ENCODE results near the gene PSME4. TPM values are rescaled to one million over a fixed set of nuclear protein-coding genes. Genes with fewer than 3 reads are reported as not detected.

Gene PSME4
- total and polyA plus RNA-seq, 2 of the 13 experiments (the other 11 are each of a cell fraction or from before 2014, with no cell fraction given): 52.1 to 77.8 TPM

DNA sequence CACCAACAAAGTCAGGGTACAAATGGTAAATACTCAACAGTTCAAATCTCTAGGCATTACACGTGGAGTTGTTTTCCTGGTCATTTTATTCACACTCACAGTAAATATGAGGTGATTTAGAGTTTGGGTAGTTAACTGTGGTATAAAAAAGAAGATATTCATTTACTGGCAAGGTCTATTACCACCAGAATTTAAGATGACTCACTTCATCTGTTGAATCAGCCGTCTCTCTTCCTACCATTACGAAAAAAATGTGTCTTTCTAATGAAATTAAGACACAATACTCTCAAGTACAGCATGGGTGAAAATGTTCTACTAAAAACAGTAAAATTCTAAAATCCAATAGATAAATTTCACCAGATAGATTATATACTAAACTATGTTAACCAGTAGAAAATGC, 90.0 kb downstream of the PSME4 start:
- intact Hi-C loops (cut with micrococcal nuclease; ENCODE audit: unreplicated experiment): no loop called here
- no TSS peak for BruUV-seq (replicated peaks)
- Histone ChIP-seq H3K4me3 (replicated peaks in 1 of 3; ENCODE audit: insufficient read depth in 1 of 3, low read depth in 2 of 3, low read length in 3 of 3) (no peak overlapping the region), H3K9ac (ENCODE audit: insufficient read depth, low read depth, low read length) (no peak overlapping the region), H4K20me1 (ENCODE audit: insufficient read depth, low read length) (no peaks in the 10 kb centered on the region), H3K4me1 (ENCODE audit: insufficient read depth, low read length) (peaks cover 6% of the 10 kb centered on the region; the same call in 1 of the 2 replicates), H3K9me3 (ENCODE audit: low read length) (no peaks in the 10 kb centered on the region), H3K79me2 (ENCODE audit: insufficient read depth, low read length) (no peaks in the 10 kb centered on the region), H2AFZ (ENCODE audit: low read length) (no peak overlapping the region), H3K27ac (ENCODE audit: extremely low read length, insufficient read depth, low read length) (no peak overlapping the region), H3K4me2 (ENCODE audit: low read depth, low read length) (no peak overlapping the region), H3K36me3 (replicated peaks in 1 of 2; ENCODE audit: control insufficient read depth in 1 of 2, insufficient read depth in 2 of 2, low read length in 2 of 2) (peaks cover 27 to 65% of the 10 kb centered on the region in 2 experiments), H3K27me3 (ENCODE audit: control insufficient read depth in 1 of 2, insufficient read depth in 2 of 2, low read length in 2 of 2) (no peaks in the 10 kb centered on the region)
- TF ChIP-seq ZNF430 (CRISPR knock-in tag; IDR thresholded peaks at IDR 0.05) (no peak), ADNP (CRISPR knock-in tag; IDR thresholded peaks at IDR 0.05) (no peak), IRF2 (CRISPR knock-in tag; IDR thresholded peaks at IDR 0.05) (no peak), ZNF468 (CRISPR knock-in tag; IDR thresholded peaks at IDR 0.05) (no peak), RFXAP (CRISPR knock-in tag; IDR thresholded peaks at IDR 0.05; ENCODE audit: borderline replicate concordance) (no peak), ZNF841 (CRISPR knock-in tag; IDR thresholded peaks at IDR 0.05; ENCODE audit: borderline replicate concordance) (no peak), GABPB1 (CRISPR knock-in tag; IDR thresholded peaks at IDR 0.05) (no peak)
- TF ChIP-seq, protein P1, sequence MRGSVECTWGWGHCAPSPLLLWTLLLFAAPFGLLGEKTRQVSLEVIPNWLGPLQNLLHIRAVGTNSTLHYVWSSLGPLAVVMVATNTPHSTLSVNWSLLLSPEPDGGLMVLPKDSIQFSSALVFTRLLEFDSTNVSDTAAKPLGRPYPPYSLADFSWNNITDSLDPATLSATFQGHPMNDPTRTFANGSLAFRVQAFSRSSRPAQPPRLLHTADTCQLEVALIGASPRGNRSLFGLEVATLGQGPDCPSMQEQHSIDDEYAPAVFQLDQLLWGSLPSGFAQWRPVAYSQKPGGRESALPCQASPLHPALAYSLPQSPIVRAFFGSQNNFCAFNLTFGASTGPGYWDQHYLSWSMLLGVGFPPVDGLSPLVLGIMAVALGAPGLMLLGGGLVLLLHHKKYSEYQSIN (CRISPR knock-in tag; IDR thresholded peaks at IDR 0.05; ENCODE audit: borderline replicate concordance): no peak
- TF ChIP-seq, protein P2, sequence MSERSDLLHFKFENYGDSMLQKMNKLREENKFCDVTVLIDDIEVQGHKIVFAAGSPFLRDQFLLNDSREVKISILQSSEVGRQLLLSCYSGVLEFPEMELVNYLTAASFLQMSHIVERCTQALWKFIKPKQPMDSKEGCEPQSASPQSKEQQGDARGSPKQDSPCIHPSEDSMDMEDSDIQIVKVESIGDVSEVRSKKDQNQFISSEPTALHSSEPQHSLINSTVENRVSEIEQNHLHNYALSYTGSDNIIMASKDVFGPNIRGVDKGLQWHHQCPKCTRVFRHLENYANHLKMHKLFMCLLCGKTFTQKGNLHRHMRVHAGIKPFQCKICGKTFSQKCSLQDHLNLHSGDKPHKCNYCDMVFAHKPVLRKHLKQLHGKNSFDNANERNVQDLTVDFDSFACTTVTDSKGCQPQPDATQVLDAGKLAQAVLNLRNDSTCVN (CRISPR knock-in tag; IDR thresholded peaks at IDR 0.05; ENCODE audit: borderline replicate concordance): no peak
- TF ChIP-seq, protein P3, sequence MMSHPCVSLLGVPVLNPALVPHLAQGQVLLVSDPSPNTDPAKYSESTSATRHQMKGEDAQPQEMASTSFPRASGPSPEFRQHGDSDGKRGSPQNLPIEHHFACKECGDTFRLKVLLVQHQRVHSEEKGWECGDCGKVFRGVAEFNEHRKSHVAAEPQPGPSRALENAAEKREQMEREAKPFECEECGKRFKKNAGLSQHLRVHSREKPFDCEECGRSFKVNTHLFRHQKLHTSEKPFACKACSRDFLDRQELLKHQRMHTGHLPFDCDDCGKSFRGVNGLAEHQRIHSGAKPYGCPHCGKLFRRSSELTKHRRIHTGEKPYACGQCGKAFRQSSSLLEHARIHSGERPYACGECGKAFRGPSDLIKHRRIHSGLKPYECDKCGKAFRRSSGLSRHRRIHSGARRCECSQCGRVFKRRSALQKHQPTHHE (CRISPR knock-in tag; IDR thresholded peaks at IDR 0.05; ENCODE audit: borderline replicate concordance): no peak
- TF ChIP-seq, protein P4, sequence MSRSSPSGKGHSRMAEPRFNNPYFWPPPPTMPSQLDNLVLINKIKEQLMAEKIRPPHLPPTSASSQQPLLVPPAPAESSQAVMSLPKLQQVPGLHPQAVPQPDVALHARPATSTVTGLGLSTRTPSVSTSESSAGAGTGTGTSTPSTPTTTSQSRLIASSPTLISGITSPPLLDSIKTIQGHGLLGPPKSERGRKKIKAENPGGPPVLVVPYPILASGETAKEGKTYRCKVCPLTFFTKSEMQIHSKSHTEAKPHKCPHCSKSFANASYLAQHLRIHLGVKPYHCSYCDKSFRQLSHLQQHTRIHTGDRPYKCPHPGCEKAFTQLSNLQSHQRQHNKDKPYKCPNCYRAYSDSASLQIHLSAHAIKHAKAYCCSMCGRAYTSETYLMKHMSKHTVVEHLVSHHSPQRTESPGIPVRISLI (CRISPR knock-in tag; IDR thresholded peaks at IDR 0.05; ENCODE audit: borderline replicate concordance): no peak
- in situ Hi-C loops (cut with HindIII; ENCODE audit: extremely low pct_ligation_motif_present, low pct_unique_long_range_greater_than_20kb): no loop called here
- CTCF ChIA-PET (ENCODE audit: low intra/inter-chr PET ratio, low total read pairs): no interaction called here
- ATAC-seq (no peak), DNase-seq (ENCODE audit: low spot score) (no peak), FAIRE-seq (no peak)
- 97% methylated on average over 3 of the region's 3 CpGs for WGBS (ENCODE audit: low lambda C conversion rate)
- POLR2A ChIA-PET: no interaction called here

Data from HepG2 (cell line).